Fibroblast of villous mesenchyme (primary cell): ENCODE measurements around the gene ANO6. TPM values are rescaled to one million over a fixed set of nuclear protein-coding genes. Genes with fewer than 3 reads are reported as not detected.
"Not testable (repeated sequence)": the region's sequence is repeated elsewhere in the genome, so short reads cannot be mapped to it uniquely, and the experiment has no call there.

Experiments used
- DNase-seq: peaks from one replicate; pipeline ENCODE4 v3.0.0-alpha.2; 2010; ENCODE audit warnings: low read depth
- H3K4me3 ChIP-seq: 2 replicates; pipeline ENCODE4 v1.5.1; 2011; ENCODE audit warnings: low read depth, mild to moderate bottlenecking, low read length
- total RNA-seq: library from RNA; depleted of rRNA; stranded (reverse); fragments of >200 nt; gene quantifications from 2 replicates; pipeline ENCODE4 v1.2.3, GENCODE V29; 2012
- TF ChIP-seq, protein P1 (sequence below): IDR thresholded peaks from 2 replicates; pipeline ENCODE4 v1.5.1; 2012; ENCODE audit warnings: low read depth, mild to moderate bottlenecking, low read length; ENCODE audit not compliant: insufficient read depth

Gene ANO6
- total RNA-seq, 1 donor = 91.5 TPM

DNA sequence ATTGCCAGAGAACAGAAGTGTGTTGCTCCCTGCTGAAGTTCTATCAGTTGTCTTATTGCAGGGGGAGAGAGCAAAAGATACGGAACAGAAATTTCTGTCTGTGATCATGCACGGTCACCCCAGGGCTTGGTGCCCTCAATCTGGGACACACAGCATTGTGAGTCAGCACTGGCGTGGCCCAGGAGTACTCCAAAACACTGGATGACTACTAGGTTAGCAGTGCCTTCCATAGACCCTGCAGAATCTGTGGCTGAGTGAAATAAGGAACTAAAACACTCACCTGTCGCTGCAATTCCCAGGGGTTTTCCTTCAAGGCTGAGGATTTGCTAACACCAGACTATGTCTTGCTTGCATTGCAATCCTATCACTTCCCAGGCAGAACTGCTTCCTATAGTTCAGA, 165.5 kb downstream of the ANO6 start:
- no peak for DNase-seq
- TF ChIP-seq, protein P1, sequence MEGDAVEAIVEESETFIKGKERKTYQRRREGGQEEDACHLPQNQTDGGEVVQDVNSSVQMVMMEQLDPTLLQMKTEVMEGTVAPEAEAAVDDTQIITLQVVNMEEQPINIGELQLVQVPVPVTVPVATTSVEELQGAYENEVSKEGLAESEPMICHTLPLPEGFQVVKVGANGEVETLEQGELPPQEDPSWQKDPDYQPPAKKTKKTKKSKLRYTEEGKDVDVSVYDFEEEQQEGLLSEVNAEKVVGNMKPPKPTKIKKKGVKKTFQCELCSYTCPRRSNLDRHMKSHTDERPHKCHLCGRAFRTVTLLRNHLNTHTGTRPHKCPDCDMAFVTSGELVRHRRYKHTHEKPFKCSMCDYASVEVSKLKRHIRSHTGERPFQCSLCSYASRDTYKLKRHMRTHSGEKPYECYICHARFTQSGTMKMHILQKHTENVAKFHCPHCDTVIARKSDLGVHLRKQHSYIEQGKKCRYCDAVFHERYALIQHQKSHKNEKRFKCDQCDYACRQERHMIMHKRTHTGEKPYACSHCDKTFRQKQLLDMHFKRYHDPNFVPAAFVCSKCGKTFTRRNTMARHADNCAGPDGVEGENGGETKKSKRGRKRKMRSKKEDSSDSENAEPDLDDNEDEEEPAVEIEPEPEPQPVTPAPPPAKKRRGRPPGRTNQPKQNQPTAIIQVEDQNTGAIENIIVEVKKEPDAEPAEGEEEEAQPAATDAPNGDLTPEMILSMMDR = no peak
- no peak overlapping the region for H3K4me3 ChIP-seq

DNA sequence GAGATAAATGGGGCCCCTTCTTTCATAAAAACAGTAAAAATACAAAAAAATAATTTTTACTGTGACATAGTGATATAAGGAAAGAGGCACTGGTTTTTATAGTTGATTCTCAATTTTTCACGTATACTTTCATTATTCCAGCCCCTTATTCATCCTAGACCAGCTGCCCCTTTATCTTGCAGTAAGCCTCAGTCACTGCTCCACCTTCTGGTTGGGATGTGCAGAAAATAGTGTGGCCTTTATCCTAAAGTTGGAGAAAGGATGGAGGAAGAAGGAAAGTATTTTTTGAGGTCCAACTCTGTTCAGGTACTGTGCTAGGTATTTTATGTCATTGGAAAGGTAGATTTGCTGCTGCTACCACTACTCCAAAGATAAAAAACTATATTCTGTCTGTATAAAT, 172.7 kb downstream of the ANO6 start:
- peak; percentile 64 for DNase-seq
- TF ChIP-seq, protein P1 = peak; percentile 84

DNA sequence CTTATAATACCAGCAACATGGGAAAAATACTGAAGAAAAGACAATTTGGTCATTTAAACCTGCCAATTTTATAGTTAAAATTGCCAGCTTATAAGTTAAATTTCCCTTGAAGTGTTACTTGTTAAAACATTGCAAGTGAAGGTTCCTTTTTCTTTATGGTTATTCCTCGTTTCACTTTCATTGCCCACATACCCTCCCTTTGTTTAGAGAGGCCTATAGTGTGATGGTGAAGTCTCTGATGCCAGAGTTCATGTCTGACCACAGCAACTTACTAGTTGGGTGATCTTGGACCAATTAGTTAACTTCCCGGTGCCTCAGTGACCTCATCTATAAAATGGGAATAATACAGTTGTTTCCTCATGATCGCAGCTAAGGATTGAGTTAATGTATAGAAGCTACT, 173.5 kb downstream of the ANO6 start:
- TF ChIP-seq, protein P1 = no peak
- H3K4me3 ChIP-seq = no peak overlapping the region
- no peak for DNase-seq

More for the DNA sequence above, 172.7 kb downstream of the ANO6 start:
- no peak overlapping the region for H3K4me3 ChIP-seq

DNA sequence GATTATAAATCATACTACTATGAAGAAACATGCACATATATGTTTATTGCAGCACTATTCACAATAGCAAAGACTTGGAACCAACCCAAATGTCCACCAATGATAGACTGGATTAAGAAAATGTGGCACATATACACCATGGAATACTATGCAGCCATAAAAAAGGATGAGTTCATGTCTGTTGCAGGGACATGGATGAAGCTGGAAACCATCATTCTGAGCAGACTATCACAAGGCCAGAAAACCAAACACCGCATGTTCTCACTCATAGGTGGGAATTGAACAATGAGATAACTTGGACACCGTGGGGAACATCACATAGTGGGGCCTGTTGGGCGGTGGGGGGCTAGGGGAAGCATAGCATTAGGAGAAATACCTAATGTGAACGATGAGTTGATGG, 181.6 kb downstream of the ANO6 start:
- H3K4me3 ChIP-seq, DNase-seq: not testable (repeated sequence)

DNA sequence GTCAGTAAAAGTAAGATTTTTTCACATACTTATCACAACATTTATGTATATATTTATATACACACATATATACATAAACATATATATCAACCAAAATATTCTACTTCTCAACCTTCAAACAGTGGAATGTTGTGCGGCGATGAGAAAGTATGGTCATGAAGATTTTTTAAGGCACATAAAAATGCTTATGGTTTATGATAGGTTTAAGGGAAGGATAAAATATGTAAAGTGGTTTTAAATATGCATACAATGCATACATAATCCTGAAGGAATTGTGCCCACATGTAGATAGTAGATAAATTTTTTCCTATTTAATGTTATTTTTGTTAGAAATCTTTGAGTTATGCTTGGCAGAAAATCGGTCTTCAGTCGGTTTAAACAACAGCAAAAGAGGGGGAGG, 182.7 kb downstream of the ANO6 start:
- TF ChIP-seq, protein P1 = no peak
- no peak overlapping the region for H3K4me3 ChIP-seq
- DNase-seq = no peak

DNA sequence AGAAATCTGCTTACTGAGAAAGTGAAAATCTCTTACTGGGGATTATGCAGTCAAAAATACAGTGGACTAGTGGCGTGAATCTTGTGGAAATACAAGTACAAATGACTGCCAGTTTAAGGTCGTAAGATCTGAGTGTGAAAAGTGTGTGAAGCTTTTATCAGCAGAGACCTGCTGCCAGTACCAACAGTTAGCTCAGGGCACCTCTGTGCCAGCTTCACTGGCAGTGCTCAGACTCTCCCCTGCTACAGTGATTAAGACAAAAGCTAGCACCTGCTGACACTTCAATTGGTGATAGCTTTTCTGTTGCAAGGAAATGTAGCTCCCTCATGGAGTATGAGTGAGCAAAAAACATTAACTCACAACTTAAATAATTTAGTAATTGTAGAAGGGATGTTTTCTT, 185.1 kb downstream of the ANO6 start:
- TF ChIP-seq, protein P1 = no peak
- no peak for DNase-seq
- no peak overlapping the region for H3K4me3 ChIP-seq

DNA sequence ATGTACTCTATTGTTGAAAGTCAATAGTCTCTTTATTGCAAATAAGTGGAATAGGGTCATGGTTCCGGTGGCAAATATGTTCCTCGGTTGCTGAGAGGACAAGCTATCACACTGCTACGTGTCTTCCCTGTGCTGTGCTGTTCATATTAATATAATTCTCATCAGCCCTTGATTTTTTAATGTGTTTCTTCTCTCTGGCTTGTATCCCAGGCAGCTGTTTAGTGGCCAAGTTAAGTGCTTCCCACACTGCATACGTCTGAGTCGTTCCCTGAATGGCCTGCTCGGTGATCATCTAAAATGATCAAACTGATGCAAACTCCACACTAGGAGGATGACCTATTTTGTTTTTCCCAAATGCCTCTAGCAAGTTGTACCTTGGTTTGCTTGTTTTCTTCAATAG, 186.4 kb downstream of the ANO6 start:
- DNase-seq = peak; percentile 39
- TF ChIP-seq, protein P1 = no peak
- no peak overlapping the region for H3K4me3 ChIP-seq
